SU-DHL-6 (cell line): ENCODE measurements around the gene ENKD1.

ENCODE experiments used
- H2AFZ ChIP-seq: fragments of 200-600 bp; sonication (generic); 2 replicates; pipeline ENCODE4 v1.6.1; 2014; ENCODE audit warnings: low read depth, mild to moderate bottlenecking, moderate library complexity, mixed read lengths, antibody characterized with exemption, low read length; ENCODE audit not compliant: severe bottlenecking
- H3F3A ChIP-seq: fragments of 200-600 bp; shearing (Covaris generic); 2 replicates; pipeline ENCODE4 v1.6.0; 2016; ENCODE audit warnings: antibody characterized with exemption, mild to moderate bottlenecking; ENCODE audit not compliant: insufficient read depth
- H3K27ac ChIP-seq: fragments of 200-600 bp; sonication (generic); 2 replicates; pipeline ENCODE4 v1.5.1; 2016; ENCODE audit warnings: low read depth, mild to moderate bottlenecking, low read length, moderate library complexity, mixed read lengths
- H3K27me3 ChIP-seq: fragments of 200-600 bp; sonication (generic), shearing (Covaris generic); 2 replicates; pipeline ENCODE4 v1.6.0; 2014; ENCODE audit warnings: mild to moderate bottlenecking, low read length
- H3K36me3 ChIP-seq: fragments of 200-600 bp; sonication (generic); 2 replicates; pipeline ENCODE4 v1.6.1; 2014; ENCODE audit warnings: mild to moderate bottlenecking, low read length, mixed read lengths
- H3K4me2 ChIP-seq: fragments of 300-600, 200-600 bp; shearing (Covaris generic), sonication (generic); 2 replicates; pipeline ENCODE4 v1.6.0; 2014; ENCODE audit warnings: low read length, low read depth, mild to moderate bottlenecking; ENCODE audit not compliant: poor library complexity, severe bottlenecking
- H3K4me3 ChIP-seq: fragments of 200-600 bp; sonication (generic); 2 replicates; pipeline ENCODE4 v1.5.1; 2014; ENCODE audit warnings: antibody characterized with exemption, low read length, mild to moderate bottlenecking, mixed read lengths; ENCODE audit not compliant: insufficient read depth, poor library complexity, severe bottlenecking
- H3K79me2 ChIP-seq: fragments of 200-600 bp; sonication (generic); 2 replicates; pipeline ENCODE4 v1.6.1; 2014; ENCODE audit warnings: mild to moderate bottlenecking, low read length, moderate library complexity; ENCODE audit not compliant: insufficient read depth
- H3K9ac ChIP-seq: fragments of 200-600 bp; sonication (generic); 2 replicates; pipeline ENCODE4 v1.7.0; 2014; ENCODE audit warnings: mild to moderate bottlenecking, low read length
- H3K9me2 ChIP-seq: fragments of 200-600 bp; sonication (generic); replicated peaks from 2 replicates; pipeline ENCODE4 v1.6.1; 2014; ENCODE audit warnings: low read length; ENCODE audit not compliant: insufficient read depth
- H3K9me3 ChIP-seq: fragments of 200-600 bp; sonication (generic); 2 replicates; pipeline ENCODE4 v1.6.1; 2014; ENCODE audit warnings: low read length, mixed read lengths; ENCODE audit not compliant: insufficient read depth
- H4K20me1 ChIP-seq: fragments of 200-600 bp; sonication (generic); 2 replicates; pipeline ENCODE4 v1.6.1; 2014; ENCODE audit warnings: low read depth, mild to moderate bottlenecking, antibody characterized with exemption, low read length, moderate library complexity, mixed read lengths
- EZH2phosphoT487 ChIP-seq: fragments of 200-600 bp; sonication (generic), shearing (Covaris generic); conservative IDR thresholded peaks from 2 replicates; pipeline ENCODE4 v1.6.1; 2018; ENCODE audit warnings: mild to moderate bottlenecking, antibody characterized with exemption, low read length, moderate library complexity, mixed read lengths
- TF ChIP-seq, protein P1 (sequence below): fragments of 200-600 bp; sonication (generic); IDR thresholded peaks from one replicate; pipeline ENCODE4 v1.5.1; 2017; ENCODE audit warnings: antibody characterized with exemption, mild to moderate bottlenecking, low read length, moderate library complexity; ENCODE audit not compliant: insufficient read depth, poor library complexity, severe bottlenecking

ENKD1 gene

DNA sequence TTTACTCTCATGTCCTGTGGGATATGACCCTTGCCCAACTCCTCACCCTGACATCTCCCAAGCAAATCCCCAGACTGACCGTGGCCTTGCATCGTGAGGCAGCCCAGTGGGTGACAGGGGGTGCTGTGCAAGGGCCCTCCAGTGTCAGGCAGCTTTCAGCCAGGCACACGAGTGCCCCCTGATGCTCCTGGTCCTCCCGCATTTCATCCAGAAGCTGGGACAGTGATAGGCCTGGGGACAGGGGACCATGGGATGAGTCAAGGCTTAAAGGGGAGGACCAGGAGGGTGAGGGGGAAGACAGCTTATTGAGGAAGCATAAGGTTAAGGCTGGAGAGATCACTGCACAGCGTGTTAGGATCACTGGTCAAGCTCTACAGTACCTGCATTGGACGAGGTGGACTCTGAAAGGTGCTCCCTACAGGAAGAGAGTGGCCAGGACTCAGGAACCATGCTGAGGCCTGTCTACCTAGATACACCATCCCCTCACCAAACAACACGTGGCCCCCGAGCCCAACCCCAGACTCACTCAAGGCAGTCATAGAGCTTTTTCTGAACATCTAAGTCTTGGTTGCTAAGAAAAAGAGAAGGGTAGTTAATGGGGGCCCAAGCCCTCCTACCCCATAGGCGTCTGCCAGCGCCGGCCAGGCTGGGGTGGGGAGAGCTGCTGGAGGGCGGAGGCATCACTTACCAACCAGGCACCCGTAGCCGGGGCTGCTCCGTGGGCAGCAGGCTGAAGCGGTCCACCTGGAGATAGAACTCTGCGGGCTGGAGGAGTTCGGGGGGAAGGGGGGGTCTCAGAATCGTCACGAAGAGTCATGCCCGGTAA is 7.5 kb downstream of the ENKD1 start:
- no peak overlapping the region for H2AFZ ChIP-seq
- peaks cover 7% of the 10 kb centered on the region; the same call in 1 of the 2 replicates for H3F3A ChIP-seq
- peak overlapping the region; percentile 37; the same call in 1 of the 2 replicates for H3K27ac ChIP-seq
- no peaks in the 10 kb centered on the region for H4K20me1 ChIP-seq
- H3K9me3 ChIP-seq = no peaks in the 10 kb centered on the region
- H3K79me2 ChIP-seq = no peaks in the 10 kb centered on the region
- H3K27me3 ChIP-seq = no peaks in the 10 kb centered on the region
- TF ChIP-seq, protein P1, sequence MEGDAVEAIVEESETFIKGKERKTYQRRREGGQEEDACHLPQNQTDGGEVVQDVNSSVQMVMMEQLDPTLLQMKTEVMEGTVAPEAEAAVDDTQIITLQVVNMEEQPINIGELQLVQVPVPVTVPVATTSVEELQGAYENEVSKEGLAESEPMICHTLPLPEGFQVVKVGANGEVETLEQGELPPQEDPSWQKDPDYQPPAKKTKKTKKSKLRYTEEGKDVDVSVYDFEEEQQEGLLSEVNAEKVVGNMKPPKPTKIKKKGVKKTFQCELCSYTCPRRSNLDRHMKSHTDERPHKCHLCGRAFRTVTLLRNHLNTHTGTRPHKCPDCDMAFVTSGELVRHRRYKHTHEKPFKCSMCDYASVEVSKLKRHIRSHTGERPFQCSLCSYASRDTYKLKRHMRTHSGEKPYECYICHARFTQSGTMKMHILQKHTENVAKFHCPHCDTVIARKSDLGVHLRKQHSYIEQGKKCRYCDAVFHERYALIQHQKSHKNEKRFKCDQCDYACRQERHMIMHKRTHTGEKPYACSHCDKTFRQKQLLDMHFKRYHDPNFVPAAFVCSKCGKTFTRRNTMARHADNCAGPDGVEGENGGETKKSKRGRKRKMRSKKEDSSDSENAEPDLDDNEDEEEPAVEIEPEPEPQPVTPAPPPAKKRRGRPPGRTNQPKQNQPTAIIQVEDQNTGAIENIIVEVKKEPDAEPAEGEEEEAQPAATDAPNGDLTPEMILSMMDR = no peak
- TF ChIP-seq EZH2phosphoT487 = no peak
- H3K4me2 ChIP-seq = peak overlapping the region; percentile 64
- no peaks in the 10 kb centered on the region for H3K9me2 ChIP-seq
- peak overlapping the region; percentile 71 for H3K9ac ChIP-seq
- no peaks in the 10 kb centered on the region for H3K36me3 ChIP-seq
- peak overlapping the region; percentile 73 for H3K4me3 ChIP-seq

DNA sequence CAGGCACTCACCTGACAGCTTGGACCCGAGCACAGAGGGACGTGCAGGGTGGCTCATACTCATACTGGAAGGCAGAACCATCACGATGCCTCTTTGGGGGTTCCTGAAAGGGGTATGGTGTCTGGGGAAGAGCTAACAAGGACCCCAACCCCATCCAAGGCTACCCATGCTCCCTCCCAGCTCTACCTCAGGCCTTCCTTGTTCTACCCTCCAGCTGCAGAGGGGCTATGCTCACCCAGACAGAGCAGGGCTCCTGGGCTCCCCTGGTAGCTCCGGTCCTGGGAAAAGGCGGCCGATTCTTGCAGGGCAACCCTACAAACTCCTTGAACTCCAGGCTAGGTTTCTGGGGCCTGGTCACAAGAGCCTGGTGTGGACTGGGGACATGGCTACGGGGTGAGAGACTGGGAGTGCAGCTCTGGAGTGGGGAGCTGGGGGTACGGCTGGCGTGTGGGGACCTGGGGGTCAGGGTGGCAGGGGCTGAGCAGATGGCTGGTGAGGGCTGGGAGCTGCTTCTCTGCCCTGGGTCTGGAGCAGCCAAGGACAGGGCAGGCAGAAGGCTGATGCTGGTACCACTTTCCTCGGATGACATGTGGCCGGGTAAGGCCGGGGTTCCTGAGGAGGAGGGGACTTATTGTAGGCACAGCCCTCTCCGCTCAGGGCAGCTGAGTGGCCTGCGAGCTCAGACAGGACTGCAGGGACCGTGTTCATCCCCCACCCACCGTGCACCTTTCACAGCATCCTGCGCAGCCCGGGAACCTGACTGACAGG is 8.6 kb downstream of the ENKD1 start:
- Histone ChIP-seq H3K9me3 (no peaks in the 10 kb centered on the region), H3K27me3 (no peaks in the 10 kb centered on the region), H3K9ac (no peak overlapping the region), H3K36me3 (no peaks in the 10 kb centered on the region), H3K4me3 (no peak overlapping the region), H3K27ac (no peak overlapping the region), H3K4me2 (no peak overlapping the region), H3K9me2 (no peaks in the 10 kb centered on the region), H4K20me1 (no peaks in the 10 kb centered on the region), H2AFZ (no peak overlapping the region), H3F3A (peaks cover 7% of the 10 kb centered on the region; the same call in 1 of the 2 replicates), H3K79me2 (no peaks in the 10 kb centered on the region)
- TF ChIP-seq, protein P1 = no peak
- no peak for TF ChIP-seq EZH2phosphoT487

DNA sequence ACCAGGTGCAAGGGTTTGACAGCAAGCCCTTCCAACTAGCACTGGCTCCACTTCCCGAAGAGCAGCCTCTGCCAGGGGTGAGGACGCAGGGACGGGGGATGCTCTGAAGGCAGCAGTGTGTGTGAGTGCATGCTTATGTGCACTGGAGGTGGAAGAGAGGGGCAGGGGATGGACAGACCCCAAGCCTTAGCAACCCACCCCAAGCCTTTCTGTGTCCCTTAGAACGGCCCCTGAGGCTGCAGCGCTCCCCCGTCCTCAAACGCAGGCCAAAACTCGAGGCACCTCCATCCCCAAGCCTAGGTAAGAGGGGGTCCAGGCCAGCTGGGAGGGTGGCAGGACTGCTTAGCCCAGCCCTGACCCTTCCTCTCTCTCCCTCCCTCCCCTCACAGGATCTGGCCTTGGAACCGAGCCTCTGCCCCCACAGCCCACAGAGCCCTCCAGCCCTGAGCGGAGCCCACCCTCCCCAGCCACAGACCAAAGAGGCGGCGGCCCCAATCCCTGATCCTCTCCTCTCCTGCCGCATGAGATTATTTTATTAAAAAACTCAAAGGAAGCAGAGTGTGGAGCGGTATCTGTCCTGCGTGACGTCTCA is 9.4 kb downstream of the ENKD1 start:
- Histone ChIP-seq H3K9me2 (no peaks in the 10 kb centered on the region), H3K4me3 (no peak overlapping the region), H3K27me3 (no peaks in the 10 kb centered on the region), H3K9me3 (no peaks in the 10 kb centered on the region), H3K36me3 (no peaks in the 10 kb centered on the region), H2AFZ (no peak overlapping the region), H3K27ac (no peak overlapping the region), H4K20me1 (no peaks in the 10 kb centered on the region), H3F3A (peaks cover 7% of the 10 kb centered on the region; the same call in 1 of the 2 replicates), H3K79me2 (no peaks in the 10 kb centered on the region), H3K4me2 (no peak overlapping the region), H3K9ac (no peak overlapping the region)
- no peak for TF ChIP-seq EZH2phosphoT487
- TF ChIP-seq, protein P1 = no peak
